GM12878 (cell line): ENCODE results near the gene MMP24. TPM values are rescaled to one million over a fixed set of nuclear protein-coding genes. Genes with fewer than 3 reads are reported as not detected.

Source experiments
- ATAC-seq: fragments of 200-7000 bp; cut with Tn5 transposase; 3 replicates; pipeline ENCODE4 v1.9.1; 2020; ENCODE audit warnings: mild to moderate bottlenecking, moderate library complexity
- BruUV-seq: library from RNA; stranded (reverse); fragments of 400-500 nt; replicated peaks from 2 replicates; lab custom pipeline; 2021; lab: Mats Ljungman, UMichigan
- CTCF ChIA-PET: fragments of 300-600 bp; sonication (Branson Sonifier 250); formaldehyde crosslinking; extraction: SDS; loops from one replicate; lab custom pipeline; 2021; ENCODE audit warnings: inconsistent platforms; lab: Yijun Ruan, JAX
- POLR2A ChIA-PET: fragments of 350-600 bp; formaldehyde crosslinking; extraction: SDS; loops from one replicate; lab custom pipeline; 2021; ENCODE audit warnings: inconsistent platforms; lab: Charles Lee
- RAD21 ChIA-PET: fragments of 300-600 bp; sonication (Branson Sonifier 250); formaldehyde crosslinking; loops from one replicate; lab custom pipeline; 2023; ENCODE audit warnings: antibody characterized with exemption; ENCODE audit not compliant: unreplicated experiment; lab: Charles Lee
- SMC1A ChIA-PET: fragments of 300-600 bp; sonication (Branson Sonifier 250); formaldehyde crosslinking; loops from one replicate; lab custom pipeline; 2023; ENCODE audit not compliant: unreplicated experiment, uncharacterized antibody; lab: Charles Lee
- DNase-seq: peaks from one replicate; pipeline ENCODE4 v3.0.0-alpha.2; 2011; ENCODE audit warnings: low read depth, low spot score
- FAIRE-seq: peaks from 3 replicates; lab custom pipeline; 2011; peaks lifted over from hg19 to GRCh38; lab: Jason Lieb, UNC
- H2AFZ ChIP-seq: 2 replicates; pipeline ENCODE4 v1.6.0; 2011; ENCODE audit warnings: low read depth, low read length, control low read depth; ENCODE audit not compliant: control insufficient read depth
- H3K27ac ChIP-seq: 2 replicates; pipeline ENCODE4 v1.5.1; 2011; ENCODE audit warnings: control low read depth; ENCODE audit not compliant: control insufficient read depth, insufficient read depth
- H3K27me3 ChIP-seq, 2 experiments: replicated peaks in 1 of 2; 2 replicates each; pipeline versions ENCODE4 v1.6.0 to v1.6.1; 2011; ENCODE audit warnings: low read length in 1 of 2; ENCODE audit not compliant: control insufficient read depth in 2 of 2, insufficient read depth in 2 of 2
- H3K36me3 ChIP-seq, 2 experiments: 2 replicates each; pipeline ENCODE4 v1.5.1; 2011; ENCODE audit warnings: low read length in 1 of 2; ENCODE audit not compliant: control insufficient read depth in 2 of 2, insufficient read depth in 2 of 2
- H3K4me1 ChIP-seq: 2 replicates; pipeline ENCODE4 v1.6.1; 2011; ENCODE audit warnings: mild to moderate bottlenecking, low read length, moderate library complexity, mixed read lengths; ENCODE audit not compliant: control insufficient read depth, insufficient read depth
- H3K4me2 ChIP-seq: 2 replicates; pipeline ENCODE4 v1.6.0; 2011; ENCODE audit warnings: control low read depth; ENCODE audit not compliant: control insufficient read depth, insufficient read depth
- H3K4me3 ChIP-seq: fragments of 200-600 bp; sonication (generic); 2 replicates; pipeline ENCODE4 v1.5.1; 2016
- H3K79me2 ChIP-seq: 2 replicates; pipeline ENCODE4 v1.6.0; 2011; ENCODE audit warnings: low read length; ENCODE audit not compliant: control insufficient read depth, insufficient read depth
- H3K9ac ChIP-seq: 2 replicates; pipeline ENCODE4 v1.8.0; 2011; ENCODE audit warnings: low read length, control low read depth, mixed read lengths; ENCODE audit not compliant: control insufficient read depth, insufficient read depth
- H3K9me3 ChIP-seq: replicated peaks from 3 replicates; pipeline ENCODE4 v1.5.1; 2011; ENCODE audit warnings: mild to moderate bottlenecking, low read length; ENCODE audit not compliant: control insufficient read depth, insufficient read depth
- H4K20me1 ChIP-seq: 2 replicates; pipeline ENCODE4 v1.6.0; 2011; ENCODE audit not compliant: control insufficient read depth, insufficient read depth
- BACH1 ChIP-seq: fragments of 450-650 bp; IDR thresholded peaks from 2 replicates; pipeline ENCODE4 v1.6.1; 2017; ENCODE audit warnings: mild to moderate bottlenecking, borderline replicate concordance
- CHD1 ChIP-seq: IDR thresholded peaks from 2 replicates; pipeline ENCODE4 v1.6.1; 2012; ENCODE audit warnings: low read depth, low read length, improper control_type of control experiment
- CHD2 ChIP-seq: IDR thresholded peaks from 2 replicates; pipeline ENCODE4 v1.6.1; 2011; ENCODE audit warnings: low read depth, low read length, improper control_type of control experiment, borderline replicate concordance
- HDGF ChIP-seq: fragments of 450-650 bp; IDR thresholded peaks from 2 replicates; pipeline ENCODE4 v1.6.1; 2016; ENCODE audit warnings: antibody characterized with exemption
- NFYB ChIP-seq: IDR thresholded peaks from 2 replicates; pipeline ENCODE4 v1.6.1; 2011; ENCODE audit warnings: low read depth, mild to moderate bottlenecking, low read length, improper control_type of control experiment, moderate library complexity; ENCODE audit not compliant: insufficient read depth
- POLR2AphosphoS5 ChIP-seq: IDR thresholded peaks from 2 replicates; pipeline ENCODE4 v1.6.1; 2011; ENCODE audit warnings: mild to moderate bottlenecking, low read length, inconsistent platforms
- POU2F2 ChIP-seq: IDR thresholded peaks from 3 replicates; pipeline ENCODE4 v1.6.1; 2011; ENCODE audit warnings: low read depth, mild to moderate bottlenecking, low read length, borderline replicate concordance
- RAD51 ChIP-seq: fragments of 450-650 bp; IDR thresholded peaks from 2 replicates; pipeline ENCODE4 v1.6.1; 2016; ENCODE audit warnings: moderate library complexity, mild to moderate bottlenecking, inconsistent platforms
- SMAD5 ChIP-seq: IDR thresholded peaks from 2 replicates; pipeline ENCODE4 v1.6.1; 2016; ENCODE audit warnings: antibody characterized with exemption, low read depth
- SP1 ChIP-seq: IDR thresholded peaks from one replicate; pipeline ENCODE4 v1.6.1; 2011; ENCODE audit warnings: low read depth, low read length
- SREBF1 ChIP-seq: IDR thresholded peaks from 2 replicates; pipeline ENCODE4 v1.6.1; 2012; ENCODE audit warnings: mild to moderate bottlenecking, low read length
- SREBF2 ChIP-seq: IDR thresholded peaks from 2 replicates; pipeline ENCODE4 v1.6.1; 2012; ENCODE audit warnings: mild to moderate bottlenecking, low read length
- STAT1 ChIP-seq: fragments of 450-650 bp; conservative IDR thresholded peaks from 2 replicates; pipeline ENCODE4 v1.6.1; 2014; ENCODE audit warnings: antibody characterized with exemption, mild to moderate bottlenecking
- TCF3 ChIP-seq: IDR thresholded peaks from 2 replicates; pipeline ENCODE4 v1.6.1; 2012; ENCODE audit warnings: low read depth, mild to moderate bottlenecking, low read length, borderline replicate concordance; ENCODE audit not compliant: insufficient read depth
- WGBS: methylation state at CpG from one replicate; pipeline ENCODE4 v1.1.6; 2016; ENCODE audit warnings: low lambda C conversion rate; ENCODE audit not compliant: insufficient replicate concordance, insufficient coverage; ENCODE audit errors: missing lambda C conversion rate; 5-methylcytosine and 5-hydroxymethylcytosine counted together
- in situ Hi-C: fragments of 300-500 bp; cut with MboI; formaldehyde crosslinking; loops from 9 replicates; pipeline ENCODE4 v1.14.3; 2018; ENCODE audit warnings: mixed read lengths
- intact Hi-C: fragments of 100-400 bp; cut with micrococcal nuclease; formaldehyde crosslinking; loops from one replicate; pipeline ENCODE4 v1.14.2; 2022; ENCODE audit not compliant: unreplicated experiment
- polyA plus RNA-seq, 11 experiments: library from polyadenylated mRNA; depleted of rRNA in 4 of 11; unstranded in 6 of 11; stranded (reverse) in 5 of 11; fragments of >200 nt; fragmentation: Nextera tagmentation in 4 of 11; fragmentation: Illumina TruSeq in 1 of 11; extraction: Ambion mirVana in 4 of 11; extraction: Trizol in 1 of 11; gene quantifications; 1 replicate in 1 of 11; 2 replicates in 10 of 11; pipeline versions ENCODE4 v1.2.1 to v1.2.3, GENCODE V29; 2011 to 2016; ENCODE audit warnings: inconsistent platforms in 2 of 11, missing spikeins in 2 of 11, low read depth in 1 of 11
- total RNA-seq, 4 experiments: library from RNA; depleted of rRNA in 3 of 4; stranded (reverse); fragments of >200 nt in 3 of 4; fragmentation: Illumina TruSeq in 1 of 4; extraction: Trizol in 1 of 4; gene quantifications; 2 replicates each; pipeline versions ENCODE4 v1.2.1 to v1.2.3, GENCODE V29; 2013 to 2021
- TF ChIP-seq, protein P1 (sequence below): fragments of 450-650 bp; IDR thresholded peaks from 2 replicates; pipeline ENCODE4 v1.6.1; 2017; ENCODE audit warnings: mild to moderate bottlenecking, moderate library complexity
- TF ChIP-seq, protein P2 (sequence below): fragments of 450-650 bp; IDR thresholded peaks from 2 replicates; pipeline ENCODE4 v1.6.1; 2017; ENCODE audit warnings: mild to moderate bottlenecking

Gene MMP24
- total and polyA plus RNA-seq, 10 of the 15 experiments (the other 5 are each of a cell fraction or from before 2014, with no cell fraction given): 0.01 to 0.11 (median 0.04) TPM; not detected in 5

DNA sequence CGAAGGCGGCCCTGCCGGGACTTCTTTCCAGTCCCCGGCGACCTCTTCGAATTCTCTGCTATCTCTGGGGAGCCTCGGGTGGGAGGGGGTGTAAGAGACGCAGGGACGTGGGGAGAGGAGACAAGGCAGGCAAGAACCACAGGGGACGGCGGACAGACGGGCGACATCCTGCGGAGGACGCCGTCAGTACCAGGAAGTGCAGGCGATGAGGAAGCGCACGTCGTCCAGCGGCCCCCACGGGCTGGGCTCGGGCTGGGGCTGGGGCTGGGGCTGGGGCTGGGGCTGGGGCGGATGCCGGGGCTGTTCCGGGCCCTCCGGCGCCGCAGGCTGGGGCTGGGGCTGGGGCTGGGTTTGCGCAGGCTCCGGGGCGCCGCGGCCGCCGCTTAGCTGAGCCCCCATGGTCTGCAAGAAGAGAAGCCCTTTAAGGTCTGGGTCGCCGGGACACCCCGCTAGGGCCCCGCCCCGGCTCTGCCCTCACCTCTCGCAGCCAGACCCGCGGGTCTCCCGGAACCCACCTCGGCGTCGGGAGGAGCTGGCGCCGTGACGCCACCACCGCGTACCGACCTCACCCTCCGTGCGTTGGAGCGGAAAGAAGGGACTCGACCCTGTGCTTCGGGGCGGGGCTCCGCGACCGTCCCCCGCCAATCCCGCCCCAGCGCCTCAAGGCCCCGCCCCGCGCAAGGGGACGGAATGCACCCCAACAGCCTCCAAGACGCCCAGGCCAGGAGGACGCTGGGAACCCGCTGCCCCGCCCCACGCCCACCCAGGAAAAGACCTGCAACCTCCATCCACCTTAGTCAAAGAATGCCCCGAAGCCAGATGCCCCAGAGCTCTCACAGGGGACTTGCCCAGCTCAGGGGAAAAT, 51.3 kb downstream of the MMP24 start, which contains the start of gene MMP24OS:
TSS of gene MMP24OS (minus strand) at position 592 of the 865 bp plus-strand sequence. CDS start at position 399, 193 bp downstream.
- H3K9me3 ChIP-seq: no peaks in the 10 kb centered on the region
- intact Hi-C loops: loop anchor here (5.0 kb wide), 1 partner anchor 450 kb away; the partner anchor contains the start of gene NCOA6
- peak within 1 kb of the TSS; percentile 94 for H3K4me2 ChIP-seq
- no peaks in the 10 kb centered on the region for H3K27me3 ChIP-seq
- POLR2A ChIA-PET: interaction anchor here (0.6 to 1.4 kb wide), 4 partner anchors 130 to 915 kb away, joined by 3 to 8 read pairs (median 4); partner anchors contain the start of genes ACSS2, CEP250, EDEM2 and ITCH
- H3K4me3 ChIP-seq: peak within 1 kb of the TSS; percentile 93
- H3K27ac ChIP-seq: peak within 1 kb of the TSS; percentile 70
- peaks cover 9% of the 10 kb centered on the region for H3K4me1 ChIP-seq
- SMC1A ChIA-PET: no interaction called here
- H3K9ac ChIP-seq: peak within 1 kb of the TSS; percentile 72
- CTCF ChIA-PET: interaction anchor here (0.6 to 1.6 kb wide), 7 partner anchors 9 to 133 kb away, joined by 3 to 8 read pairs (median 3); no protein-coding TSS in a partner anchor
- peak; percentile 64 for DNase-seq
- in situ Hi-C loops: no loop called here
- RAD21 ChIA-PET: interaction anchor here (0.7 to 1.7 kb wide), 2 partner anchors 182 to 384 kb away, joined by 3 to 6 read pairs; no protein-coding TSS in a partner anchor
- BruUV-seq: no TSS peak
- H3K36me3 ChIP-seq: peaks cover 11 to 25% of the 10 kb centered on the region in 2 experiments
- peaks cover 18% of the 10 kb centered on the region for H3K79me2 ChIP-seq
- H2AFZ ChIP-seq: peak within 1 kb of the TSS; percentile 33; the same call in 1 of the 2 replicates
- ATAC-seq: peak; percentile 95
- 1% methylated on average over 39 of the region's 76 CpGs for WGBS
- peaks cover 6% of the 10 kb centered on the region; the same call in 1 of the 2 replicates for H4K20me1 ChIP-seq
- peak; percentile 83 for FAIRE-seq
- TF ChIP-seq STAT1 (no peak), CHD2 (0 out of 2 replicates have a peak, but pooled peaks have one; percentile 22), POU2F2 (peak; percentile 6; the same call in 2 of the 3 replicates), SP1 (no peak), POLR2AphosphoS5 (peak; percentile 82), TCF3 (0 out of 2 replicates have a peak, but pooled peaks have one; percentile 31), SMAD5 (peak; percentile 71), SREBF1 (no peak), CHD1 (no peak), NFYB (peak; percentile 41; the same call in 1 of the 2 replicates), SREBF2 (no peak), RAD51 (no peak), BACH1 (peak; percentile 85), HDGF (peak; percentile 88)
- TF ChIP-seq, protein P1, sequence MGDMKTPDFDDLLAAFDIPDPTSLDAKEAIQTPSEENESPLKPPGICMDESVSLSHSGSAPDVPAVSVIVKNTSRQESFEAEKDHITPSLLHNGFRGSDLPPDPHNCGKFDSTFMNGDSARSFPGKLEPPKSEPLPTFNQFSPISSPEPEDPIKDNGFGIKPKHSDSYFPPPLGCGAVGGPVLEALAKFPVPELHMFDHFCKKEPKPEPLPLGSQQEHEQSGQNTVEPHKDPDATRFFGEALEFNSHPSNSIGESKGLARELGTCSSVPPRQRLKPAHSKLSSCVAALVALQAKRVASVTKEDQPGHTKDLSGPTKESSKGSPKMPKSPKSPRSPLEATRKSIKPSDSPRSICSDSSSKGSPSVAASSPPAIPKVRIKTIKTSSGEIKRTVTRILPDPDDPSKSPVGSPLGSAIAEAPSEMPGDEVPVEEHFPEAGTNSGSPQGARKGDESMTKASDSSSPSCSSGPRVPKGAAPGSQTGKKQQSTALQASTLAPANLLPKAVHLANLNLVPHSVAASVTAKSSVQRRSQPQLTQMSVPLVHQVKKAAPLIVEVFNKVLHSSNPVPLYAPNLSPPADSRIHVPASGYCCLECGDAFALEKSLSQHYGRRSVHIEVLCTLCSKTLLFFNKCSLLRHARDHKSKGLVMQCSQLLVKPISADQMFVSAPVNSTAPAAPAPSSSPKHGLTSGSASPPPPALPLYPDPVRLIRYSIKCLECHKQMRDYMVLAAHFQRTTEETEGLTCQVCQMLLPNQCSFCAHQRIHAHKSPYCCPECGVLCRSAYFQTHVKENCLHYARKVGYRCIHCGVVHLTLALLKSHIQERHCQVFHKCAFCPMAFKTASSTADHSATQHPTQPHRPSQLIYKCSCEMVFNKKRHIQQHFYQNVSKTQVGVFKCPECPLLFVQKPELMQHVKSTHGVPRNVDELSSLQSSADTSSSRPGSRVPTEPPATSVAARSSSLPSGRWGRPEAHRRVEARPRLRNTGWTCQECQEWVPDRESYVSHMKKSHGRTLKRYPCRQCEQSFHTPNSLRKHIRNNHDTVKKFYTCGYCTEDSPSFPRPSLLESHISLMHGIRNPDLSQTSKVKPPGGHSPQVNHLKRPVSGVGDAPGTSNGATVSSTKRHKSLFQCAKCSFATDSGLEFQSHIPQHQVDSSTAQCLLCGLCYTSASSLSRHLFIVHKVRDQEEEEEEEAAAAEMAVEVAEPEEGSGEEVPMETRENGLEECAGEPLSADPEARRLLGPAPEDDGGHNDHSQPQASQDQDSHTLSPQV: no peak
- TF ChIP-seq, protein P2, sequence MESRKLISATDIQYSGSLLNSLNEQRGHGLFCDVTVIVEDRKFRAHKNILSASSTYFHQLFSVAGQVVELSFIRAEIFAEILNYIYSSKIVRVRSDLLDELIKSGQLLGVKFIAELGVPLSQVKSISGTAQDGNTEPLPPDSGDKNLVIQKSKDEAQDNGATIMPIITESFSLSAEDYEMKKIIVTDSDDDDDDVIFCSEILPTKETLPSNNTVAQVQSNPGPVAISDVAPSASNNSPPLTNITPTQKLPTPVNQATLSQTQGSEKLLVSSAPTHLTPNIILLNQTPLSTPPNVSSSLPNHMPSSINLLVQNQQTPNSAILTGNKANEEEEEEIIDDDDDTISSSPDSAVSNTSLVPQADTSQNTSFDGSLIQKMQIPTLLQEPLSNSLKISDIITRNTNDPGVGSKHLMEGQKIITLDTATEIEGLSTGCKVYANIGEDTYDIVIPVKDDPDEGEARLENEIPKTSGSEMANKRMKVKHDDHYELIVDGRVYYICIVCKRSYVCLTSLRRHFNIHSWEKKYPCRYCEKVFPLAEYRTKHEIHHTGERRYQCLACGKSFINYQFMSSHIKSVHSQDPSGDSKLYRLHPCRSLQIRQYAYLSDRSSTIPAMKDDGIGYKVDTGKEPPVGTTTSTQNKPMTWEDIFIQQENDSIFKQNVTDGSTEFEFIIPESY: no peak
